Measurements from ENCODE around the gene PLA2G4D.

PLA2G4D gene

DNA sequence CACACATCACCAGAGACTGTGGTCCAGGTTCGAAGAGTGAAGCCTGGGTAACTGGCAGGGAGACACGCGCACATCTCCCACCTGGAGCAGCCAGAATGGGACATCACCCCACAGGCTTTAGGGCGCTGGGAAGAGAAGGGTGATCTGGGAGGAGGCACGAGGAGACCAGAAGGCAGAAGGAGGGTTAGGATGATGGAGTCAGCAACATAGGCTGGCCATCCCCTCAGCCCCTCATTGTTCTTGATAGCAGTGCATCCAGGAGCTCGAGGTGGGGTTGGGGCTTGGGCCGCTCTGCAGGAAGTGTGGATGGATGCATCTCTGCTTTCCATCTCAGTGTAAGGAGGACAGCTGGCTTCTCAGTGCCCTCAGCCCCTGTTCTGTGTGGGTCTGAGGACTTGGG, 46.9 kb upstream of the PLA2G4D start:
- no peak for TF ChIP-seq EZH2 (IDR thresholded peaks at IDR 0.05; ENCODE audit: borderline replicate concordance, low read depth, low read length, severe bottlenecking)
- TF ChIP-seq, protein P1, sequence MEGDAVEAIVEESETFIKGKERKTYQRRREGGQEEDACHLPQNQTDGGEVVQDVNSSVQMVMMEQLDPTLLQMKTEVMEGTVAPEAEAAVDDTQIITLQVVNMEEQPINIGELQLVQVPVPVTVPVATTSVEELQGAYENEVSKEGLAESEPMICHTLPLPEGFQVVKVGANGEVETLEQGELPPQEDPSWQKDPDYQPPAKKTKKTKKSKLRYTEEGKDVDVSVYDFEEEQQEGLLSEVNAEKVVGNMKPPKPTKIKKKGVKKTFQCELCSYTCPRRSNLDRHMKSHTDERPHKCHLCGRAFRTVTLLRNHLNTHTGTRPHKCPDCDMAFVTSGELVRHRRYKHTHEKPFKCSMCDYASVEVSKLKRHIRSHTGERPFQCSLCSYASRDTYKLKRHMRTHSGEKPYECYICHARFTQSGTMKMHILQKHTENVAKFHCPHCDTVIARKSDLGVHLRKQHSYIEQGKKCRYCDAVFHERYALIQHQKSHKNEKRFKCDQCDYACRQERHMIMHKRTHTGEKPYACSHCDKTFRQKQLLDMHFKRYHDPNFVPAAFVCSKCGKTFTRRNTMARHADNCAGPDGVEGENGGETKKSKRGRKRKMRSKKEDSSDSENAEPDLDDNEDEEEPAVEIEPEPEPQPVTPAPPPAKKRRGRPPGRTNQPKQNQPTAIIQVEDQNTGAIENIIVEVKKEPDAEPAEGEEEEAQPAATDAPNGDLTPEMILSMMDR (IDR thresholded peaks at IDR 0.05; ENCODE audit: borderline replicate concordance, extremely low read depth, low read length, poor library complexity, severe bottlenecking): no peak
- ATAC-seq (ENCODE audit: insufficient read depth, low read depth): no peak

DNA sequence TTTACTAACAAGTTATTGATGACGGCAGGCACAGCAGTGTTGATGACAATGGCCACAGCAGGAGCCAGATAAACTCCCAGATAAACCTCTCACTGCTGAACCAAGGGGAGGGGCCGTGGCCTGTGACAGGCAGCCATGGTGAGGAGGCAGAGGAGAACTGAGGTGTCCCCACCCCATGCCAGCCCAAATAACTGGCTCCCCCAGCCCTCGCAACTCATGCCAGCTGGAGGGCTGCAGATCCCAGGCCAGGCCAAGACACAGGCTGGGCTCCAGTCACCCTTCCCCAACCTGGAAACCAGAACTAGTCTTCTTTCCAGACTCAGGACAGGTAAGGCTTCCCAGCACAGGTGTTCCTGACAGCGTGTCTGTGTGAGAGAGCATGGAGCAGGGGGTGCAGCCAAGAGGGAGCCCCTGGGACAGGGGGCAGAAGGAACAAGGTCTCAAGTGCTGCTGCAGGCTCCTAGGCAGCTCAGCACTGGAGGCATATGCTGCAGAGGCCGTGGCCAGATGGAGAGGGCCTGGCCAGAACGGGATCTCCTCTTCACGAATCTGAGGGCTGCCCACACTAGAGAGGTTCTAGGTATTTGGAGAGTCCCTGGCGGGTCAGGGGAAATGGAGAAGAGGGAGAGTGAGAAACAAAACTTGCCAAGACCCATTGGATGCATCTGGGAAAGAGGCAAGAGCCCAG, 46.2 kb upstream of the PLA2G4D start:
- no peak overlapping the region for H3K9ac ChIP-seq (ENCODE audit: low read depth, low read length)
- H3K4me1 ChIP-seq (ENCODE audit: insufficient read depth, low read length): no peaks in the 10 kb centered on the region
- H3K27me3 ChIP-seq (ENCODE audit: insufficient read depth, low read length, poor library complexity): peaks cover 2% of the 10 kb centered on the region
- DNase-seq: no peak
- TF ChIP-seq, protein P1 (IDR thresholded peaks at IDR 0.05; ENCODE audit: borderline replicate concordance, extremely low read depth, low read length, poor library complexity, severe bottlenecking): no peak
- TF ChIP-seq EZH2 (IDR thresholded peaks at IDR 0.05; ENCODE audit: borderline replicate concordance, low read depth, low read length, severe bottlenecking): no peak
- no peak overlapping the region for H2AFZ ChIP-seq (ENCODE audit: low read depth, low read length)
- H3K4me2 ChIP-seq (ENCODE audit: insufficient read depth, low read length): no peak overlapping the region
- no peaks in the 10 kb centered on the region for H3K9me3 ChIP-seq (ENCODE audit: insufficient read depth, low read length, severe bottlenecking)
- H4K20me1 ChIP-seq (ENCODE audit: insufficient read depth, low read length): no peaks in the 10 kb centered on the region
- H3K36me3 ChIP-seq (ENCODE audit: insufficient read depth, low read length): no peaks in the 10 kb centered on the region
- H3K4me3 ChIP-seq (ENCODE audit: low read depth in 1 of 2, low read length in 2 of 2): no peak overlapping the region
- H3K27ac ChIP-seq (ENCODE audit: low read length): no peak overlapping the region
- ATAC-seq (ENCODE audit: insufficient read depth, low read depth): no peak
- H3K79me2 ChIP-seq (ENCODE audit: insufficient read depth, low read length): no peaks in the 10 kb centered on the region

More for the DNA sequence above, 46.9 kb upstream of the PLA2G4D start:
- H3K4me3 ChIP-seq (ENCODE audit: low read depth in 1 of 2, low read length in 2 of 2): no peak overlapping the region
- no peak overlapping the region for H2AFZ ChIP-seq (ENCODE audit: low read depth, low read length)
- H3K79me2 ChIP-seq (ENCODE audit: insufficient read depth, low read length): no peaks in the 10 kb centered on the region
- no peaks in the 10 kb centered on the region for H3K36me3 ChIP-seq (ENCODE audit: insufficient read depth, low read length)
- no peak overlapping the region for H3K9ac ChIP-seq (ENCODE audit: low read depth, low read length)
- no peak for DNase-seq
- no peaks in the 10 kb centered on the region for H3K4me1 ChIP-seq (ENCODE audit: insufficient read depth, low read length)
- H4K20me1 ChIP-seq (ENCODE audit: insufficient read depth, low read length): no peaks in the 10 kb centered on the region
- H3K27ac ChIP-seq (ENCODE audit: low read length): no peak overlapping the region
- H3K9me3 ChIP-seq (ENCODE audit: insufficient read depth, low read length, severe bottlenecking): no peaks in the 10 kb centered on the region
- H3K27me3 ChIP-seq (ENCODE audit: insufficient read depth, low read length, poor library complexity): peaks cover 2% of the 10 kb centered on the region
- H3K4me2 ChIP-seq (ENCODE audit: insufficient read depth, low read length): no peak overlapping the region

DNA sequence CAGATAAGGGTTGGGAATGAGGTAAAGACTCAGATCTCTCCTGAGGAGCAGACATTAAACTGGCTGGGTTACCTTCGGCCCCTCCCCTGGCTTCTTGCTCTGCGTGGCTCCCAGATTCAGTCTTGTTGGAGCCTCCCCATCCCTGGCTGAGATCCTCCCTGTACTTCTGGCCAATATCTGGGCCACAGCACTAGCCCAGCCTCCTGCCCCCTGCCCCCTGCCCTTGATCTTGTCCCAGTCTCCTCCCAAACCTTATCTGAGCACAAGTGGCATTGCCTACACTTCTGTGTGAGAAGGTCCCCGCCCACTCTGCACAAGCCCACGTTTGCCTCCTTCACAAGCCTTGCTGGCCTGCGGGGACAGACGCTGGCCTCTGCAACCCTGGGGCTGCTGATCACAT, 45.2 kb upstream of the PLA2G4D start:
- ATAC-seq (ENCODE audit: insufficient read depth, low read depth): no peak
- no peak for TF ChIP-seq EZH2 (IDR thresholded peaks at IDR 0.05; ENCODE audit: borderline replicate concordance, low read depth, low read length, severe bottlenecking)
- TF ChIP-seq, protein P1 (IDR thresholded peaks at IDR 0.05; ENCODE audit: borderline replicate concordance, extremely low read depth, low read length, poor library complexity, severe bottlenecking): no peak
- no peaks in the 10 kb centered on the region for H3K9me3 ChIP-seq (ENCODE audit: insufficient read depth, low read length, severe bottlenecking)

More for the DNA sequence above, 45.2 kb upstream of the PLA2G4D start:
- Histone ChIP-seq H3K27me3 (ENCODE audit: insufficient read depth, low read length, poor library complexity) (peaks cover 2% of the 10 kb centered on the region), H3K4me2 (ENCODE audit: insufficient read depth, low read length) (no peak overlapping the region), H3K9ac (ENCODE audit: low read depth, low read length) (no peak overlapping the region), H3K36me3 (ENCODE audit: insufficient read depth, low read length) (no peaks in the 10 kb centered on the region), H4K20me1 (ENCODE audit: insufficient read depth, low read length) (no peaks in the 10 kb centered on the region), H3K4me1 (ENCODE audit: insufficient read depth, low read length) (no peaks in the 10 kb centered on the region), H3K27ac (ENCODE audit: low read length) (no peak overlapping the region), H3K79me2 (ENCODE audit: insufficient read depth, low read length) (no peaks in the 10 kb centered on the region), H3K4me3 (ENCODE audit: low read depth in 1 of 2, low read length in 2 of 2) (no peak overlapping the region), H2AFZ (ENCODE audit: low read depth, low read length) (no peak overlapping the region)
- DNase-seq: no peak

Data from DND-41 (cell line).